H9 (cell line): ENCODE measurements around the gene BCAT1. TPM values are rescaled to one million over a fixed set of nuclear protein-coding genes. Genes with fewer than 3 reads are reported as not detected.

ENCODE experiments used
- DNase-seq: peaks from one replicate; pipeline ENCODE4 v3.0.0-alpha.2; 2017
- H2AFZ ChIP-seq: one replicate; pipeline ENCODE4 v1.6.1; 2013; ENCODE audit warnings: mild to moderate bottlenecking, low read length, control low read depth, moderate library complexity
- H2AK5ac ChIP-seq: 2 replicates; pipeline ENCODE4 v1.6.1; 2013; ENCODE audit warnings: low read length, control low read depth, mixed read lengths; ENCODE audit not compliant: insufficient read length
- H2BK120ac ChIP-seq: one replicate; pipeline ENCODE4 v1.6.1; 2013; ENCODE audit warnings: low read depth, mild to moderate bottlenecking, low read length, control low read depth, inconsistent platforms; ENCODE audit not compliant: poor library complexity, severe bottlenecking
- H2BK12ac ChIP-seq: 2 replicates; pipeline ENCODE4 v1.6.1; 2013; ENCODE audit warnings: low read length, control low read depth, mixed read lengths, low read depth; ENCODE audit not compliant: insufficient read length
- H2BK15ac ChIP-seq: 2 replicates; pipeline ENCODE4 v1.6.1; 2013; ENCODE audit warnings: low read depth, low read length, control low read depth
- H2BK20ac ChIP-seq: one replicate; pipeline ENCODE4 v1.6.1; 2013; ENCODE audit warnings: low read depth, mild to moderate bottlenecking, low read length, control low read depth, inconsistent platforms; ENCODE audit not compliant: poor library complexity, severe bottlenecking
- H2BK5ac ChIP-seq: 2 replicates; pipeline ENCODE4 v1.6.1; 2013; ENCODE audit warnings: low read length, control low read depth, mixed read lengths; ENCODE audit not compliant: insufficient read length
- H3K14ac ChIP-seq: 2 replicates; pipeline ENCODE4 v1.6.1; 2013; ENCODE audit warnings: low read length, control low read depth; ENCODE audit not compliant: insufficient read depth
- H3K18ac ChIP-seq: 2 replicates; pipeline ENCODE4 v1.6.1; 2013; ENCODE audit warnings: low read depth, mild to moderate bottlenecking, mixed read lengths, low read length, control low read depth; ENCODE audit not compliant: insufficient read length
- H3K23ac ChIP-seq: 2 replicates; pipeline ENCODE4 v1.6.1; 2013; ENCODE audit warnings: low read length, control low read depth, mixed read lengths, low read depth; ENCODE audit not compliant: insufficient read length
- H3K23me2 ChIP-seq: 2 replicates; pipeline ENCODE4 v1.6.1; 2013; ENCODE audit warnings: low read depth, mild to moderate bottlenecking, mixed read lengths, low read length, control low read depth; ENCODE audit not compliant: insufficient read length, poor library complexity, severe bottlenecking
- H3K27ac ChIP-seq: 2 replicates; pipeline ENCODE4 v1.5.1; 2013; ENCODE audit warnings: low read length, control low read depth, mixed read lengths, low read depth; ENCODE audit not compliant: insufficient read length
- H3K27me3 ChIP-seq: 2 replicates; pipeline ENCODE4 v1.6.1; 2013; ENCODE audit warnings: low read length, control low read depth, inconsistent platforms; ENCODE audit not compliant: insufficient read depth
- H3K4ac ChIP-seq: 2 replicates; pipeline ENCODE4 v1.6.1; 2013; ENCODE audit warnings: low read depth, mild to moderate bottlenecking, control low read depth, inconsistent platforms, low read length, moderate library complexity
- H3K4me1 ChIP-seq: 2 replicates; pipeline ENCODE4 v1.6.1; 2013; ENCODE audit warnings: low read length, control low read depth, inconsistent platforms; ENCODE audit not compliant: insufficient read depth
- H3K4me2 ChIP-seq: 2 replicates; pipeline ENCODE4 v1.6.1; 2013; ENCODE audit warnings: low read length, control low read depth, mixed read lengths; ENCODE audit not compliant: insufficient read length, insufficient read depth
- H3K56ac ChIP-seq: 2 replicates; pipeline ENCODE4 v1.6.1; 2013; ENCODE audit warnings: low read depth, mild to moderate bottlenecking, mixed read lengths, low read length, control low read depth; ENCODE audit not compliant: insufficient read length
- H3K79me1 ChIP-seq: 2 replicates; pipeline ENCODE4 v1.6.1; 2013; ENCODE audit warnings: low read depth, mild to moderate bottlenecking, moderate library complexity, low read length, control low read depth, inconsistent platforms; ENCODE audit not compliant: insufficient read depth, poor library complexity, severe bottlenecking
- H3K79me2 ChIP-seq: 2 replicates; pipeline ENCODE4 v1.6.1; 2013; ENCODE audit warnings: low read length, control low read depth, inconsistent platforms; ENCODE audit not compliant: insufficient read depth
- H3K9ac ChIP-seq: 2 replicates; pipeline ENCODE4 v1.6.1; 2013; ENCODE audit warnings: low read length, control low read depth, mixed read lengths; ENCODE audit not compliant: insufficient read length; ENCODE audit errors: extremely low read depth
- H3K9me3 ChIP-seq: one replicate; pipeline ENCODE4 v1.6.1; 2013; ENCODE audit warnings: low read depth, low read length, inconsistent platforms; ENCODE audit not compliant: control insufficient read depth
- H3T11ph ChIP-seq: one replicate; pipeline ENCODE4 v1.6.1; 2013; ENCODE audit warnings: mild to moderate bottlenecking, low read length, control low read depth, inconsistent platforms
- H4K20me1 ChIP-seq: one replicate; pipeline ENCODE4 v1.6.1; 2013; ENCODE audit not compliant: control insufficient read depth, insufficient read length, insufficient read depth
- H4K5ac ChIP-seq: 2 replicates; pipeline ENCODE4 v1.6.1; 2013; ENCODE audit warnings: low read depth, mild to moderate bottlenecking, mixed read lengths, low read length, control low read depth; ENCODE audit not compliant: insufficient read length
- H4K8ac ChIP-seq: replicated peaks from 2 replicates; pipeline ENCODE4 v1.6.1; 2013; ENCODE audit warnings: low read length, control low read depth, mixed read lengths, low read depth; ENCODE audit not compliant: insufficient read length
- H4K91ac ChIP-seq: 2 replicates; pipeline ENCODE4 v1.6.1; 2013; ENCODE audit warnings: low read depth, mild to moderate bottlenecking, moderate library complexity, mixed read lengths, low read length, control low read depth; ENCODE audit not compliant: insufficient read length
- H3K27ac Mint-ChIP-seq, 3 experiments: 2 replicates in 2 of 3; 3 replicates in 1 of 3; pipeline ENCODE4 v1.8.0; 2020 to 2021; ENCODE audit warnings: mixed read lengths in 3 of 3, mild to moderate bottlenecking in 1 of 3, moderate library complexity in 1 of 3
- H3K27me3 Mint-ChIP-seq: 2 replicates; pipeline ENCODE4 v1.8.0; 2021; ENCODE audit warnings: low read depth, mild to moderate bottlenecking, moderate library complexity, mixed read lengths
- H3K36me3 Mint-ChIP-seq, 3 experiments: 2 replicates in 2 of 3; 3 replicates in 1 of 3; pipeline ENCODE4 v1.8.0; 2020 to 2021; ENCODE audit warnings: low read depth in 3 of 3, mixed read lengths in 3 of 3; ENCODE audit not compliant: insufficient read depth in 1 of 3
- H3K4me1 Mint-ChIP-seq, 2 experiments: 2 replicates each; pipeline ENCODE4 v1.8.0; 2020; ENCODE audit warnings: mixed read lengths in 2 of 2
- H3K4me3 Mint-ChIP-seq, 2 experiments: 2 replicates in 1 of 2; 3 replicates in 1 of 2; pipeline ENCODE4 v1.8.0; 2020 to 2021; ENCODE audit warnings: mild to moderate bottlenecking in 2 of 2, mixed read lengths in 2 of 2, moderate library complexity in 1 of 2
- H3K9me3 Mint-ChIP-seq, 2 experiments: 2 replicates in 1 of 2; 3 replicates in 1 of 2; pipeline ENCODE4 v1.8.0; 2020; ENCODE audit warnings: mild to moderate bottlenecking in 2 of 2, mixed read lengths in 2 of 2, moderate library complexity in 1 of 2
- WGBS: extraction: QIAGEN DNeasy Blood & Tissue Kit; methylation state at CpG from one replicate; pipeline ENCODE4 v1.1.7; 2013; ENCODE audit warnings: missing lambda C conversion rate, low lambda C conversion rate, mixed read lengths; ENCODE audit not compliant: insufficient read length; ENCODE audit errors: extremely low coverage; 5-methylcytosine and 5-hydroxymethylcytosine counted together
- total RNA-seq: library from RNA; stranded (reverse); gene quantifications from 2 replicates; pipeline ENCODE4 v1.2.1, GENCODE V29; 2021
- TF ChIP-seq, protein P1 (sequence below): fragments of 200-600 bp; sonication (generic); conservative IDR thresholded peaks from 3 replicates; pipeline ENCODE4 v1.8.0; 2021; ENCODE audit warnings: antibody characterized with exemption, mild to moderate bottlenecking

The BCAT1 gene
- total RNA-seq, 1 experiment from 2014 or later, result 244 TPM

DNA sequence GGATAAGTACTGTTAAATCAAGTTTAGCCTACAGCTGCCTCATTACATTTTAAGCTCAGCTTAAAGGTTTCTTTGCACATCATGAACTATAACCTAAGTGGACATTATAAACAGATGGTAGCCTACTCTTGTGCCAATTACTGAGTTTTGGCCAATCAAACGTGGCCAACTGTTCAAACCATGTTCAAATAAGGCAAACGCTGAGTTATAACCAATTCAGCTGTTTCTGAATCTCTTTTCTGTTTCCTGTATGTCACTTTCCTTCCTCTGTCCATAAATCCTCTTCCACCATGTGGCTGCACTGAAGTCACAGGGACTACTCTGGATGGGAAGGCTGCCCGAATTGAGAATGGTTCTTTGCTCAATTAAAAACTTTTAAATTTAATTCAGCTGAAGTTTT is 98.4 kb downstream of the BCAT1 start:
- no peak overlapping the region for H3K4ac ChIP-seq
- no peaks in the 10 kb centered on the region for H3K23me2 ChIP-seq
- DNase-seq, result no peak
- H3K18ac ChIP-seq, result no peak overlapping the region
- TF ChIP-seq, protein P1, sequence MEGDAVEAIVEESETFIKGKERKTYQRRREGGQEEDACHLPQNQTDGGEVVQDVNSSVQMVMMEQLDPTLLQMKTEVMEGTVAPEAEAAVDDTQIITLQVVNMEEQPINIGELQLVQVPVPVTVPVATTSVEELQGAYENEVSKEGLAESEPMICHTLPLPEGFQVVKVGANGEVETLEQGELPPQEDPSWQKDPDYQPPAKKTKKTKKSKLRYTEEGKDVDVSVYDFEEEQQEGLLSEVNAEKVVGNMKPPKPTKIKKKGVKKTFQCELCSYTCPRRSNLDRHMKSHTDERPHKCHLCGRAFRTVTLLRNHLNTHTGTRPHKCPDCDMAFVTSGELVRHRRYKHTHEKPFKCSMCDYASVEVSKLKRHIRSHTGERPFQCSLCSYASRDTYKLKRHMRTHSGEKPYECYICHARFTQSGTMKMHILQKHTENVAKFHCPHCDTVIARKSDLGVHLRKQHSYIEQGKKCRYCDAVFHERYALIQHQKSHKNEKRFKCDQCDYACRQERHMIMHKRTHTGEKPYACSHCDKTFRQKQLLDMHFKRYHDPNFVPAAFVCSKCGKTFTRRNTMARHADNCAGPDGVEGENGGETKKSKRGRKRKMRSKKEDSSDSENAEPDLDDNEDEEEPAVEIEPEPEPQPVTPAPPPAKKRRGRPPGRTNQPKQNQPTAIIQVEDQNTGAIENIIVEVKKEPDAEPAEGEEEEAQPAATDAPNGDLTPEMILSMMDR, result no peak
- no peaks in the 10 kb centered on the region for H3K27me3 Mint-ChIP-seq
- H3K9me3 Mint-ChIP-seq, result no peaks in the 10 kb centered on the region
- H4K5ac ChIP-seq, result no peak overlapping the region
- H3K9me3 ChIP-seq, result no peaks in the 10 kb centered on the region
- no peak overlapping the region for H3K9ac ChIP-seq
- H2BK120ac ChIP-seq, result no peak overlapping the region
- H2BK20ac ChIP-seq, result no peak overlapping the region
- no peak overlapping the region for H4K91ac ChIP-seq
- peaks cover 14 to 42% (median 30%) of the 10 kb centered on the region in 3 experiments for H3K36me3 Mint-ChIP-seq
- H3K27ac ChIP-seq, result no peak overlapping the region
- no peak overlapping the region for H2BK12ac ChIP-seq
- no peaks in the 10 kb centered on the region for H3K27me3 ChIP-seq
- H3K79me1 ChIP-seq, result peaks cover 2% of the 10 kb centered on the region
- H3K14ac ChIP-seq, result no peak overlapping the region
- H2AK5ac ChIP-seq, result no peak overlapping the region
- no peak overlapping the region for H3T11ph ChIP-seq
- no peak overlapping the region for H2AFZ ChIP-seq
- H3K79me2 ChIP-seq, result no peaks in the 10 kb centered on the region
- WGBS, result no CpG with 5 or more reads among the region's 3 CpGs
- no peak overlapping the region for H3K23ac ChIP-seq
- H3K56ac ChIP-seq, result no peak overlapping the region
- no peaks in the 10 kb centered on the region for H3K4me1 ChIP-seq
- H3K27ac Mint-ChIP-seq, result peak overlapping the region in 1 of 3 experiments; percentile 44; a peak in 1 of 7 replicates
- H3K4me3 Mint-ChIP-seq, result no peak overlapping the region
- no peak overlapping the region for H3K4me2 ChIP-seq
- H4K20me1 ChIP-seq, result no peaks in the 10 kb centered on the region
- no peak overlapping the region for H2BK5ac ChIP-seq
- H4K8ac ChIP-seq, result no peak overlapping the region
- H3K4me1 Mint-ChIP-seq, result peaks cover 20 to 25% of the 10 kb centered on the region in 2 experiments
- H2BK15ac ChIP-seq, result no peak overlapping the region
